OCI-LY1 (cell line): ENCODE data around the gene CSAG2.
"Not testable (repeated sequence)": the region's sequence is repeated elsewhere in the genome, so short reads cannot be mapped to it uniquely, and the experiment has no call there.

Source experiments
- H2AFZ ChIP-seq: fragments of 200-600 bp; sonication (generic), shearing (Covaris generic); 2 replicates; pipeline ENCODE4 v1.6.0; 2014; ENCODE audit warnings: antibody characterized with exemption, mild to moderate bottlenecking, low read length
- H3F3A ChIP-seq: fragments of 200-600 bp; sonication (generic), shearing (Covaris generic); 2 replicates; pipeline ENCODE4 v1.6.0; 2014; ENCODE audit warnings: mild to moderate bottlenecking, antibody characterized with exemption, low read length, moderate library complexity; ENCODE audit not compliant: insufficient read depth
- H3K27ac ChIP-seq: fragments of 200-600 bp; sonication (generic); 2 replicates; pipeline ENCODE4 v1.5.1; 2014; ENCODE audit warnings: low read length, mixed run types, mild to moderate bottlenecking, low read depth; ENCODE audit not compliant: poor library complexity, severe bottlenecking
- H3K27me3 ChIP-seq: fragments of 200-600 bp; sonication (generic); 2 replicates; pipeline ENCODE4 v1.6.0; 2014; ENCODE audit warnings: antibody characterized with exemption, mild to moderate bottlenecking, low read length, moderate library complexity; ENCODE audit not compliant: insufficient read depth
- H3K36me3 ChIP-seq: fragments of 200-600 bp; sonication (generic); 2 replicates; pipeline ENCODE4 v1.6.1; 2014; ENCODE audit warnings: mild to moderate bottlenecking, antibody characterized with exemption, low read length, moderate library complexity, mixed read lengths; ENCODE audit not compliant: insufficient read depth
- H3K4me1 ChIP-seq: fragments of 200-600 bp; sonication (generic); 2 replicates; pipeline ENCODE4 v1.5.1; 2014; ENCODE audit warnings: mild to moderate bottlenecking, low read length, moderate library complexity; ENCODE audit not compliant: insufficient read depth, severe bottlenecking
- H3K4me2 ChIP-seq: fragments of 200-600 bp; sonication (generic), shearing (Covaris generic); 2 replicates; pipeline ENCODE4 v1.6.1; 2014; ENCODE audit warnings: low read length
- H3K4me3 ChIP-seq: fragments of 200-600 bp; sonication (generic); 2 replicates; pipeline ENCODE4 v1.5.1; 2014; ENCODE audit warnings: low read length, low read depth, mild to moderate bottlenecking, mixed read lengths; ENCODE audit not compliant: poor library complexity, severe bottlenecking
- H3K79me2 ChIP-seq: fragments of 200-600 bp; shearing (Covaris generic); 2 replicates; pipeline ENCODE4 v1.6.1; 2016; ENCODE audit warnings: mixed run types, low read length, mixed read lengths; ENCODE audit not compliant: insufficient read depth
- H3K9ac ChIP-seq: fragments of 200-600 bp; sonication (generic), shearing (Covaris generic); 2 replicates; pipeline ENCODE4 v1.6.1; 2014; ENCODE audit warnings: mild to moderate bottlenecking, low read length, mixed read lengths
- H3K9me2 ChIP-seq: fragments of 200-600 bp; sonication (generic), shearing (Covaris generic); 2 replicates; pipeline ENCODE4 v1.6.1; 2014; ENCODE audit warnings: low read depth, mild to moderate bottlenecking, low read length, mixed read lengths
- H3K9me3 ChIP-seq: fragments of 200-600 bp; shearing (Covaris generic); 2 replicates; pipeline ENCODE4 v1.6.1; 2014; ENCODE audit warnings: low read length, mixed read lengths
- H4K20me1 ChIP-seq: fragments of 200-600 bp; sonication (generic), shearing (Covaris generic); 2 replicates; pipeline ENCODE4 v1.6.0; 2016; ENCODE audit warnings: mild to moderate bottlenecking, low read length; ENCODE audit not compliant: insufficient read depth
- CTCF ChIP-seq: fragments of 200-600 bp; sonication (generic), shearing (Covaris generic); IDR thresholded peaks from 2 replicates; pipeline ENCODE4 v1.5.1; 2017; ENCODE audit warnings: mild to moderate bottlenecking, antibody characterized with exemption, low read length, moderate library complexity, mixed read lengths
- EZH2 ChIP-seq: fragments of 200-600 bp; sonication (generic), shearing (Covaris generic); IDR thresholded peaks from 2 replicates; pipeline ENCODE4 v1.8.0; 2017; ENCODE audit warnings: borderline replicate concordance, mixed run types, mild to moderate bottlenecking, antibody characterized with exemption, low read length, moderate library complexity, mixed read lengths

Gene CSAG2

GRCh38 chrX:152733261-152733975 is 24.3 kb upstream of the CSAG2 start, which contains the start of the genes CSAG1 and MAGEA12:
CSAG1 (minus strand) TSS chrX:152733721; CDS start chrX:152732460, 1,261 bp downstream.
MAGEA12 (plus strand) TSS chrX:152733757; CDS start chrX:152736162, 2,405 bp downstream.
- Histone ChIP-seq H3F3A (no peaks in the 10 kb centered on the region), H3K4me2 (no peak within 1 kb of the TSS), H4K20me1 (no peaks in the 10 kb centered on the region), H2AFZ (no peak within 1 kb of the TSS), H3K36me3 (no peaks in the 10 kb centered on the region), H3K9me2 (no peaks in the 10 kb centered on the region), H3K79me2 (no peaks in the 10 kb centered on the region), H3K9ac (no peak within 1 kb of the TSS), H3K4me3 (no peak within 1 kb of the TSS), H3K27ac (no peak within 1 kb of the TSS), H3K4me1 (no peaks in the 10 kb centered on the region), H3K27me3 (no peaks in the 10 kb centered on the region), H3K9me3 (no peaks in the 10 kb centered on the region)
- TF ChIP-seq CTCF (no peak), EZH2 (no peak)

- Histone ChIP-seq H3K79me2 (no peaks in the 10 kb centered on the region), H3K27me3 (no peaks in the 10 kb centered on the region), H3F3A (no peaks in the 10 kb centered on the region), H3K9me3 (no peaks in the 10 kb centered on the region), H3K9ac (no peak overlapping the region), H3K9me2 (no peaks in the 10 kb centered on the region), H2AFZ (no peak overlapping the region), H3K27ac (no peak overlapping the region), H3K4me1 (no peaks in the 10 kb centered on the region), H3K4me2 (no peak overlapping the region), H3K36me3 (no peaks in the 10 kb centered on the region), H3K4me3 (no peak overlapping the region), H4K20me1 (no peaks in the 10 kb centered on the region)
- TF ChIP-seq EZH2 = no peak
- TF ChIP-seq CTCF = no peak
Measured at GRCh38 chrX:152725409-152725808, 16.3 kb upstream of the CSAG2 start.

- H3K4me3 ChIP-seq, H3K27me3 ChIP-seq, H3K4me1 ChIP-seq, H3K27ac ChIP-seq, H3K4me2 ChIP-seq, H3K9ac ChIP-seq, H3F3A ChIP-seq, H2AFZ ChIP-seq, H3K9me3 ChIP-seq, H3K36me3 ChIP-seq, H3K79me2 ChIP-seq, H3K9me2 ChIP-seq, H4K20me1 ChIP-seq: not testable (repeated sequence)
Measured at GRCh38 chrX:152713815-152714787, 5.0 kb upstream of the CSAG2 start, which contains the start of gene MAGEA2B. MAGEA2B (plus strand) TSS chrX:152714628; CDS start chrX:152717107, 2,479 bp downstream.

GRCh38 chrX:152713195-152713594 is 4.1 kb upstream of the CSAG2 start:
- H3F3A ChIP-seq, H3K27ac ChIP-seq, H3K9ac ChIP-seq, H3K36me3 ChIP-seq, H3K4me1 ChIP-seq, H2AFZ ChIP-seq, H3K9me2 ChIP-seq, H3K4me2 ChIP-seq, H3K27me3 ChIP-seq, H3K4me3 ChIP-seq, H3K9me3 ChIP-seq, H3K79me2 ChIP-seq, H4K20me1 ChIP-seq: not testable (repeated sequence)

GRCh38 chrX:152706500-152706899 is 2.6 kb downstream of the CSAG2 start:
- not testable (repeated sequence) for H3K4me2 ChIP-seq, H3K36me3 ChIP-seq, H3F3A ChIP-seq, H4K20me1 ChIP-seq, H3K27me3 ChIP-seq, H3K79me2 ChIP-seq, H3K9ac ChIP-seq, H3K27ac ChIP-seq, H3K9me2 ChIP-seq, H2AFZ ChIP-seq, H3K9me3 ChIP-seq, H3K4me3 ChIP-seq, H3K4me1 ChIP-seq
